ENCODE data around the gene CMTR1. TPM values are rescaled to one million over a fixed set of nuclear protein-coding genes. Genes with fewer than 3 reads are reported as not detected.

Gene CMTR1
- total and polyA plus RNA-seq, 2 donors from 2014 or later = 17.3 to 35.6 TPM

DNA sequence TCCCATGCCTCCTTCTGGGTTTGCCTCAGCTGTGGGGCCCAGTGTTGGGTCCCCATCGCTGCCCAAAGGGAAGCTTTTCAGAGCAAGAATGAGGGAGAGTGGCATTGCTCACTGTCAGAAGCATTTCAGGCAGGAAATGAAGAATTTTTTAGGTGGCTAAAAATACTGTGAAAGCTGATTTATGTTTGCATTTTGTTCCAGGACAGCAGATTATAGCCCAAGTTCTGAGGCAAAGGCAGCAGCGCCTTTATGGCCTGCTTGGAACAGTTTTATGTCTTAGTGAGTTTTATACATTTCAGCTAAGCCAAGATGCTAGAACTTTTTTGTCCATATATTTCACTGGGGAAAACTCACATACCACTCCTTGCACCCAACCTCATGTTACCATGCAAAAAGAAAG lies 71.0 kb downstream of the CMTR1 start:
- DNase-seq = peak in 1 of 5 donors; percentile 46
- Histone ChIP-seq H3K36me3 (ENCODE audit: control insufficient read depth in 2 of 3, insufficient read depth in 3 of 3, low read length in 3 of 3) (no peaks in the 10 kb centered on the region), H3K9ac (ENCODE audit: low read length in 3 of 3) (no peak overlapping the region), H3K27me3 (ENCODE audit: control insufficient read depth, insufficient read depth, low read length) (no peaks in the 10 kb centered on the region), H3K27ac (ENCODE audit: low read depth in 2 of 2, low read length in 2 of 2) (no peak overlapping the region), H3K4me3 (ENCODE audit: low read length in 3 of 3) (no peak overlapping the region), H3K9me3 (ENCODE audit: control insufficient read depth in 2 of 3, insufficient read depth in 1 of 3, low read length in 3 of 3) (no peaks in the 10 kb centered on the region), H3K4me1 (ENCODE audit: control insufficient read depth in 2 of 3, insufficient read depth in 2 of 3, low read depth in 1 of 3, low read length in 3 of 3) (no peaks in the 10 kb centered on the region)
- TF ChIP-seq, protein P1, sequence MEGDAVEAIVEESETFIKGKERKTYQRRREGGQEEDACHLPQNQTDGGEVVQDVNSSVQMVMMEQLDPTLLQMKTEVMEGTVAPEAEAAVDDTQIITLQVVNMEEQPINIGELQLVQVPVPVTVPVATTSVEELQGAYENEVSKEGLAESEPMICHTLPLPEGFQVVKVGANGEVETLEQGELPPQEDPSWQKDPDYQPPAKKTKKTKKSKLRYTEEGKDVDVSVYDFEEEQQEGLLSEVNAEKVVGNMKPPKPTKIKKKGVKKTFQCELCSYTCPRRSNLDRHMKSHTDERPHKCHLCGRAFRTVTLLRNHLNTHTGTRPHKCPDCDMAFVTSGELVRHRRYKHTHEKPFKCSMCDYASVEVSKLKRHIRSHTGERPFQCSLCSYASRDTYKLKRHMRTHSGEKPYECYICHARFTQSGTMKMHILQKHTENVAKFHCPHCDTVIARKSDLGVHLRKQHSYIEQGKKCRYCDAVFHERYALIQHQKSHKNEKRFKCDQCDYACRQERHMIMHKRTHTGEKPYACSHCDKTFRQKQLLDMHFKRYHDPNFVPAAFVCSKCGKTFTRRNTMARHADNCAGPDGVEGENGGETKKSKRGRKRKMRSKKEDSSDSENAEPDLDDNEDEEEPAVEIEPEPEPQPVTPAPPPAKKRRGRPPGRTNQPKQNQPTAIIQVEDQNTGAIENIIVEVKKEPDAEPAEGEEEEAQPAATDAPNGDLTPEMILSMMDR (IDR thresholded peaks at IDR 0.05; ENCODE audit: borderline replicate concordance, extremely low read depth, insufficient read depth) = no peak
- FAIRE-seq = no peak
- intact Hi-C loops (cut with DNase I) = no loop called here

DNA sequence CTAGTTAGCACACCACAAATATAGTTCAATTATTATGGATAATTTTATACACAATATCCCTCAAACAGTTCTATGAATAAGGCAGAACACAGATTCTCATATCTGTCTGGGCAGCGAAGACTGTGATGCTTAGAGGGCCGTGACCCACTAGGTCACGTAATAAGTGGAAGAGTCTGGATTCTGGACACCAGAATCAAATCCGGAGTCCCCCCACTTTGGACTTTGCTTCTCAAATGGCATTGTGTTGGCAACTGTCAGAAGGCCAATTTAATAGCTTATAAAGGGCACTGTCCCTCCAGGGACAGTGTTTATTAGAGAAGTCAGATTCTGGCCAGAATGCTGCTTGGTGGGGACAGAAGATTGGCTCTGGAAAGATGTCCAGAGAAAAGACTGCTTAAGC lies 73.5 kb downstream of the CMTR1 start:
- TF ChIP-seq, protein P1 (IDR thresholded peaks at IDR 0.05; ENCODE audit: borderline replicate concordance, extremely low read depth, insufficient read depth) = no peak
- H3K36me3 ChIP-seq (ENCODE audit: control insufficient read depth in 2 of 3, insufficient read depth in 3 of 3, low read length in 3 of 3) = no peaks in the 10 kb centered on the region
- intact Hi-C loops (cut with DNase I) = no loop called here

DNA sequence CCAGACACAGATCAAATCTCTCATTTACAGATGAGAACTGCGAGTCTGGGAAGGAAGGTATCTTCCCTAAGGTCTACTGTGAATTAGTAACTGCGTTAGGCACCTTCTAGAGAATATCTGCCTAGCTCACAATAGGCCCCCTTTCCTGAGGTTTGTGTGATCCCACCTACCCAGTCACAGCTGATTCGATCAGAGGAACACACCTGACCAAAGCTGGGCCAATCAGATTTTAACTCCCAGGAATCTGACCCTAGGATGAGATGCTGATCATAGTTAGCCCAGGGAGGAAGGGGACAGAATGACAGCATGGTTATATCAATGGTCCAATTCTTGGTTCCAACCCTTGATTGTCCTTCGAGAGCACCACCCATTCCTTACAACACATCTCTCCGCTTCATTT lies 74.1 kb downstream of the CMTR1 start:
- H3K9me3 ChIP-seq (ENCODE audit: control insufficient read depth in 2 of 3, insufficient read depth in 1 of 3, low read length in 3 of 3) = no peaks in the 10 kb centered on the region
- H3K27ac ChIP-seq (ENCODE audit: low read depth in 2 of 2, low read length in 2 of 2) = no peak overlapping the region
- no peak for FAIRE-seq
- no peak overlapping the region for H3K4me3 ChIP-seq (ENCODE audit: low read length in 3 of 3)
- TF ChIP-seq, protein P1 (IDR thresholded peaks at IDR 0.05; ENCODE audit: borderline replicate concordance, extremely low read depth, insufficient read depth) = no peak
- intact Hi-C loops (cut with DNase I) = no loop called here
- H3K4me1 ChIP-seq (ENCODE audit: control insufficient read depth in 2 of 3, insufficient read depth in 2 of 3, low read depth in 1 of 3, low read length in 3 of 3) = no peaks in the 10 kb centered on the region
- no peaks in the 10 kb centered on the region for H3K36me3 ChIP-seq (ENCODE audit: control insufficient read depth in 2 of 3, insufficient read depth in 3 of 3, low read length in 3 of 3)
- H3K27me3 ChIP-seq (ENCODE audit: control insufficient read depth, insufficient read depth, low read length) = no peaks in the 10 kb centered on the region
- H3K9ac ChIP-seq (ENCODE audit: low read length in 3 of 3) = no peak overlapping the region
- DNase-seq = no peak

More for the DNA sequence above, 73.5 kb downstream of the CMTR1 start:
- Histone ChIP-seq H3K4me1 (ENCODE audit: control insufficient read depth in 2 of 3, insufficient read depth in 2 of 3, low read depth in 1 of 3, low read length in 3 of 3) (no peaks in the 10 kb centered on the region), H3K4me3 (ENCODE audit: low read length in 3 of 3) (no peak overlapping the region), H3K9ac (ENCODE audit: low read length in 3 of 3) (no peak overlapping the region), H3K9me3 (ENCODE audit: control insufficient read depth in 2 of 3, insufficient read depth in 1 of 3, low read length in 3 of 3) (no peaks in the 10 kb centered on the region), H3K27ac (ENCODE audit: low read depth in 2 of 2, low read length in 2 of 2) (no peak overlapping the region), H3K27me3 (ENCODE audit: control insufficient read depth, insufficient read depth, low read length) (no peaks in the 10 kb centered on the region)
- no peak for FAIRE-seq
- no peak for DNase-seq
